ENCODE results near the gene PFDN1. TPM values are rescaled to one million over a fixed set of nuclear protein-coding genes. Genes with fewer than 3 reads are reported as not detected.

PFDN1 gene
- total and polyA plus RNA-seq, 9 of the 15 experiments (the other 6 are each of a cell fraction or from before 2014, with no cell fraction given), result 45.5 to 215 (median 78.0) TPM

GRCh38 chr5:140302786-140303639 is at the start of gene PFDN1 (continued):
- TF ChIP-seq E2F8 (IDR thresholded peaks at IDR 0.05; ENCODE audit: low read depth, partially characterized antibody) (no peak), SIN3B (IDR thresholded peaks at IDR 0.05; ENCODE audit: low read depth) (peak; percentile 96), SMARCE1 (IDR thresholded peaks at IDR 0.05) (0 out of 2 replicates have a peak, but pooled peaks have one; percentile 46), TAF15 (IDR thresholded peaks at IDR 0.05; ENCODE audit: low read depth, low read length) (no peak), ZNF143 (CRISPR knock-in tag; IDR thresholded peaks at IDR 0.05) (no peak), NBN (IDR thresholded peaks at IDR 0.05; ENCODE audit: low read depth) (peak; percentile 80; the same call in 1 of the 2 replicates), C11orf30 (IDR thresholded peaks at IDR 0.05; ENCODE audit: low read depth) (peak; percentile 97), ZBTB7A (IDR thresholded peaks at IDR 0.05; ENCODE audit: borderline replicate concordance, control insufficient read depth, low read depth, low read length) (peak; percentile 82), ZNF583 (CRISPR knock-in tag; IDR thresholded peaks at IDR 0.05) (no peak), NFATC3 (IDR thresholded peaks at IDR 0.05) (no peak), HDAC2 (IDR thresholded peaks at IDR 0.05) (0 out of 2 replicates have a peak, but pooled peaks have one; percentile 65), BRD9 (IDR thresholded peaks at IDR 0.05; ENCODE audit: low read depth, partially characterized antibody) (peak; percentile 79), FOXK2 (conservative IDR thresholded peaks at IDR 0.05 in 1 of 2, IDR thresholded peaks at IDR 0.05 in 1 of 2; ENCODE audit: low read depth in 2 of 2) (peak; percentile 34 to 87; a peak in 3 of 4 replicates), NR1H2 (CRISPR knock-in tag; IDR thresholded peaks at IDR 0.05) (no peak)
- TF ChIP-seq, protein P1, sequence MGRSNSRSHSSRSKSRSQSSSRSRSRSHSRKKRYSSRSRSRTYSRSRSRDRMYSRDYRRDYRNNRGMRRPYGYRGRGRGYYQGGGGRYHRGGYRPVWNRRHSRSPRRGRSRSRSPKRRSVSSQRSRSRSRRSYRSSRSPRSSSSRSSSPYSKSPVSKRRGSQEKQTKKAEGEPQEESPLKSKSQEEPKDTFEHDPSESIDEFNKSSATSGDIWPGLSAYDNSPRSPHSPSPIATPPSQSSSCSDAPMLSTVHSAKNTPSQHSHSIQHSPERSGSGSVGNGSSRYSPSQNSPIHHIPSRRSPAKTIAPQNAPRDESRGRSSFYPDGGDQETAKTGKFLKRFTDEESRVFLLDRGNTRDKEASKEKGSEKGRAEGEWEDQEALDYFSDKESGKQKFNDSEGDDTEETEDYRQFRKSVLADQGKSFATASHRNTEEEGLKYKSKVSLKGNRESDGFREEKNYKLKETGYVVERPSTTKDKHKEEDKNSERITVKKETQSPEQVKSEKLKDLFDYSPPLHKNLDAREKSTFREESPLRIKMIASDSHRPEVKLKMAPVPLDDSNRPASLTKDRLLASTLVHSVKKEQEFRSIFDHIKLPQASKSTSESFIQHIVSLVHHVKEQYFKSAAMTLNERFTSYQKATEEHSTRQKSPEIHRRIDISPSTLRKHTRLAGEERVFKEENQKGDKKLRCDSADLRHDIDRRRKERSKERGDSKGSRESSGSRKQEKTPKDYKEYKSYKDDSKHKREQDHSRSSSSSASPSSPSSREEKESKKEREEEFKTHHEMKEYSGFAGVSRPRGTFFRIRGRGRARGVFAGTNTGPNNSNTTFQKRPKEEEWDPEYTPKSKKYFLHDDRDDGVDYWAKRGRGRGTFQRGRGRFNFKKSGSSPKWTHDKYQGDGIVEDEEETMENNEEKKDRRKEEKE (IDR thresholded peaks at IDR 0.05; ENCODE audit: borderline replicate concordance in 1 of 2, control insufficient read depth in 1 of 2, low read depth in 2 of 2, low read length in 1 of 2), result no peak
- TF ChIP-seq, protein P2, sequence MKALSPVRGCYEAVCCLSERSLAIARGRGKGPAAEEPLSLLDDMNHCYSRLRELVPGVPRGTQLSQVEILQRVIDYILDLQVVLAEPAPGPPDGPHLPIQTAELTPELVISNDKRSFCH (CRISPR knock-in tag; IDR thresholded peaks at IDR 0.05), result no peak
- TF ChIP-seq, protein P2 (tag; IDR thresholded peaks at IDR 0.05), result no peak

Measured in K562 (cell line).